B cell (primary cell): ENCODE measurements around the gene TLR3. TPM values are rescaled to one million over a fixed set of nuclear protein-coding genes. Genes with fewer than 3 reads are reported as not detected.

Experiments
- ATAC-seq: fragments of 200-7000 bp; cut with Tn5 transposase; one replicate; pipeline ENCODE4 v1.10.0; 2021; ENCODE audit warnings: low read depth, mild to moderate bottlenecking, moderate number of reproducible peaks, moderate library complexity
- CTCF ChIA-PET: fragments of 350-600 bp; sonication (Branson Sonifier 250); formaldehyde crosslinking; loops from one replicate; lab custom pipeline; 2021; ENCODE audit warnings: antibody characterized with exemption, inconsistent platforms; lab: Charles Lee
- POLR2A ChIA-PET: fragments of 350-600 bp; sonication (Branson Sonifier 250); formaldehyde crosslinking; loops from one replicate; lab custom pipeline; 2021; ENCODE audit warnings: antibody characterized with exemption; lab: Charles Lee
- DNase-seq: peaks from one replicate; pipeline ENCODE4 v3.0.0; 2013
- H2AFZ ChIP-seq: 2 replicates; pipeline ENCODE4 v1.6.1; 2012; ENCODE audit warnings: mild to moderate bottlenecking, low read depth, low read length; ENCODE audit not compliant: insufficient read depth, poor library complexity, severe bottlenecking
- H3K27ac ChIP-seq, 2 donors: 1 replicate in 1 of 2; 2 replicates in 1 of 2; pipeline ENCODE4 v1.5.1; 2012 to 2013; ENCODE audit warnings: low read length in 2 of 2, mild to moderate bottlenecking in 2 of 2, moderate library complexity in 1 of 2
- H3K27me3 ChIP-seq, 4 experiments: fragments of 200-600 bp in 1 of 4; sonication (generic) in 1 of 4; replicated peaks in 1 of 4; 1 replicate in 2 of 4; 2 replicates in 2 of 4; pipeline versions ENCODE4 v1.6.1 to v1.7.0; 2013 to 2016; ENCODE audit warnings: low read length in 3 of 4, mild to moderate bottlenecking in 2 of 4, mixed read lengths in 1 of 4, moderate library complexity in 1 of 4; ENCODE audit not compliant: insufficient read depth in 4 of 4, control insufficient read depth in 3 of 4; ENCODE audit errors: control extremely low read depth in 1 of 4
- H3K36me3 ChIP-seq, 2 experiments: replicated peaks in 1 of 2; 1 replicate in 1 of 2; 2 replicates in 1 of 2; pipeline versions ENCODE4 v1.6.1 to v1.7.1; 2013; ENCODE audit warnings: low read length in 1 of 2; ENCODE audit not compliant: insufficient read depth in 2 of 2, control insufficient read depth in 1 of 2; ENCODE audit errors: control extremely low read depth in 1 of 2, extremely low read depth in 1 of 2
- H3K4me1 ChIP-seq, 2 donors: fragments of 200-600 bp in 1 of 2; sonication (generic) in 1 of 2; 1 replicate in 1 of 2; 2 replicates in 1 of 2; pipeline versions ENCODE4 v1.5.1 to v1.6.1; 2013 to 2017; ENCODE audit warnings: low read length in 2 of 2; ENCODE audit not compliant: control insufficient read depth in 2 of 2, insufficient read depth in 2 of 2
- H3K4me2 ChIP-seq: replicated peaks from 2 replicates; pipeline ENCODE3; 2012; ENCODE audit warnings: mild to moderate bottlenecking, low read depth, low read length; ENCODE audit not compliant: poor library complexity, severe bottlenecking
- H3K4me3 ChIP-seq, 5 experiments: fragments of 200-600 bp in 1 of 5; sonication (generic) in 1 of 5; 1 replicate in 3 of 5; 2 replicates in 2 of 5; pipeline versions ENCODE4 v1.5.1 to v1.7.0; 2011 to 2016; ENCODE audit warnings: low read length in 4 of 5, mild to moderate bottlenecking in 4 of 5, low read depth in 2 of 5, control low read depth in 1 of 5, moderate library complexity in 1 of 5; ENCODE audit not compliant: insufficient read depth in 1 of 5; ENCODE audit errors: control extremely low read depth in 1 of 5, extremely low read depth in 1 of 5
- H3K79me2 ChIP-seq: fragments of 200-600 bp; sonication (generic); one replicate; pipeline ENCODE4 v1.6.0; 2016; ENCODE audit warnings: low read length; ENCODE audit not compliant: control insufficient read depth, insufficient read depth
- H3K9ac ChIP-seq: fragments of 200-600 bp; sonication (generic); 2 replicates; pipeline ENCODE4 v1.6.1; 2017; ENCODE audit warnings: mild to moderate bottlenecking, low read length, moderate library complexity
- H3K9me3 ChIP-seq, 3 donors: one replicate each; pipeline versions ENCODE4 v1.6.1 to v1.7.1; 2013; ENCODE audit warnings: low read length in 2 of 3; ENCODE audit not compliant: control insufficient read depth in 2 of 3, insufficient read depth in 1 of 3; ENCODE audit errors: control extremely low read depth in 1 of 3
- H4K20me1 ChIP-seq: 2 replicates; pipeline ENCODE4 v1.6.0; 2012; ENCODE audit warnings: mild to moderate bottlenecking, low read length; ENCODE audit not compliant: insufficient read depth, control insufficient read depth, poor library complexity, severe bottlenecking
- H3K27ac Mint-ChIP-seq: one replicate; pipeline ENCODE4 v1.8.0; 2021; ENCODE audit warnings: mixed read lengths
- H3K27me3 Mint-ChIP-seq: one replicate; pipeline ENCODE4 v1.8.0; 2021; ENCODE audit warnings: mixed read lengths
- H3K4me1 Mint-ChIP-seq: one replicate; pipeline ENCODE4 v1.8.0; 2021; ENCODE audit warnings: mixed read lengths
- H3K4me3 Mint-ChIP-seq: one replicate; pipeline ENCODE4 v1.8.0; 2021; ENCODE audit warnings: mixed read lengths
- H3K9me3 Mint-ChIP-seq: one replicate; pipeline ENCODE4 v1.8.0; 2022; ENCODE audit warnings: mixed read lengths; ENCODE audit not compliant: insufficient read depth
- CTCF ChIP-seq: fragments of 200-600 bp; IDR thresholded peaks from one replicate; pipeline ENCODE4 v1.8.0; 2022; ENCODE audit warnings: antibody characterized with exemption, mild to moderate bottlenecking
- EZH2 ChIP-seq: IDR thresholded peaks from 2 replicates; pipeline ENCODE4 v1.6.1; 2012; ENCODE audit warnings: borderline replicate concordance, low read depth, mild to moderate bottlenecking, moderate library complexity, low read length; ENCODE audit not compliant: insufficient read depth, poor library complexity, severe bottlenecking
- WGBS: methylation state at CpG from one replicate; pipeline ENCODE4 v1.1.5; 2013; ENCODE audit warnings: missing lambda C conversion rate; ENCODE audit not compliant: insufficient coverage; 5-methylcytosine and 5-hydroxymethylcytosine counted together
- intact Hi-C: fragments of 100-400 bp; cut with micrococcal nuclease; formaldehyde crosslinking; loops from one replicate; pipeline ENCODE4 v1.10.0; 2022
- polyA plus RNA-seq: library from polyadenylated mRNA; depleted of rRNA; stranded (reverse); fragments of >200 nt; gene quantifications from 2 replicates; pipeline ENCODE4 v1.2.3, GENCODE V29; 2012
- total RNA-seq, 2 donors: library from RNA; stranded (reverse); fragments of 120-200 nt in 1 of 2; gene quantifications; 1 replicate in 1 of 2; 2 replicates in 1 of 2; pipeline versions ENCODE4 v1.2.3 to v1.2.4, GENCODE V29; 2013 to 2022

TLR3 gene
- total and polyA plus RNA-seq, 2 donors (not counting 1 experiment from before 2014, with no cell fraction given): not detected

- Histone ChIP-seq H4K20me1 (no peaks in the 10 kb centered on the region), H3K9me3 (no peaks in the 10 kb centered on the region), H3K27ac (no peak overlapping the region), H3K36me3 (no peaks in the 10 kb centered on the region), H2AFZ (peak overlapping the region; percentile 21), H3K4me2 (peak overlapping the region; percentile 3), H3K9ac (no peak overlapping the region), H3K79me2 (no peaks in the 10 kb centered on the region), H3K4me3 (no peak overlapping the region), H3K27me3 (peaks cover 0 to under 1% (median 0%) of the 10 kb centered on the region in 4 experiments), H3K4me1 (peaks cover 0 to 7% of the 10 kb centered on the region in 2 donors)
- no peak overlapping the region for H3K27ac Mint-ChIP-seq
- H3K9me3 Mint-ChIP-seq: no peaks in the 10 kb centered on the region
- peaks cover 8% of the 10 kb centered on the region for H3K4me1 Mint-ChIP-seq
- no peaks in the 10 kb centered on the region for H3K27me3 Mint-ChIP-seq
- intact Hi-C loops: no loop called here
- POLR2A ChIA-PET: no interaction called here
- ATAC-seq: peak; percentile 36
- TF ChIP-seq CTCF (no peak), EZH2 (no peak)
- CTCF ChIA-PET: no interaction called here
- H3K4me3 Mint-ChIP-seq: peak overlapping the region; percentile 12
- DNase-seq: peak; percentile 16
- WGBS: 53% methylated on average over 3 of the region's 3 CpGs
Observed at GRCh38 chr4:186134257-186134656, 65.3 kb downstream of the TLR3 start.

- no peaks in the 10 kb centered on the region for H3K36me3 ChIP-seq
- H3K79me2 ChIP-seq: no peaks in the 10 kb centered on the region
- intact Hi-C loops: no loop called here
- no peaks in the 10 kb centered on the region for H4K20me1 ChIP-seq
- peaks cover 8% of the 10 kb centered on the region for H3K4me1 Mint-ChIP-seq
- CTCF ChIA-PET: no interaction called here
- peaks cover 0 to 7% of the 10 kb centered on the region in 2 donors for H3K4me1 ChIP-seq
- TF ChIP-seq EZH2 (no peak), CTCF (no peak)
- no peak overlapping the region for H3K27ac Mint-ChIP-seq
- H3K9me3 Mint-ChIP-seq: no peaks in the 10 kb centered on the region
- H3K27ac ChIP-seq: no peak overlapping the region
- no peak overlapping the region for H3K9ac ChIP-seq
- POLR2A ChIA-PET: no interaction called here
- 93% methylated on average over 9 of the region's 11 CpGs for WGBS
- no peak overlapping the region for H3K4me2 ChIP-seq
- no peak overlapping the region for H3K4me3 ChIP-seq
- no peak overlapping the region for H2AFZ ChIP-seq
- DNase-seq (no peak), ATAC-seq (no peak)
- no peaks in the 10 kb centered on the region for H3K9me3 ChIP-seq
- H3K4me3 Mint-ChIP-seq: no peak overlapping the region
- H3K27me3 Mint-ChIP-seq: no peaks in the 10 kb centered on the region
- no peaks in the 10 kb centered on the region for H3K27me3 ChIP-seq
Observed at GRCh38 chr4:186134861-186135260, 65.9 kb downstream of the TLR3 start.
